ENCODE results near the gene OR2C3. TPM values are rescaled to one million over a fixed set of nuclear protein-coding genes. Genes with fewer than 3 reads are reported as not detected.

The OR2C3 gene
- polyA plus RNA-seq, 1 of the 3 experiments (the other 2 are of a cell fraction) = not detected

DNA sequence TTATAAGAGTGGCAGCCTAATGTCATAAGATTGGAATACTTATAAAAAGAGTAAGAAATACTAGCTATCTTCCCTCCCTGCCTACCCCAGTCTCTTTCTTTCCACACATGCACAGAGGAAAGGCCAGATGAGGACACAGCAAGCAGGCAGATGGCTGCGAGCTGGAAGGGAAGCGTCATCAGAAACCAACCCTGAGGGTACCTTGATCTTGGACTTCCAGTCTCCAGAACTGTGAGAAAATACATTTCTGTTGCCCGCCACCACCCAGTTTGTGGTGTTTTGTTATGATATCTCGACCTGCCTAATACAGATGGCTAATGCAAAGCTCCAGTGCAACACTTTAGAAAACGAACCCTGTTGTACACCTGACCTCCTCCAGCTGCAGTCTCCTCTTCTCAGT, 2.3 kb upstream of the OR2C3 start:
- no peaks in the 10 kb centered on the region for H3F3A ChIP-seq (replicated peaks; ENCODE audit: insufficient read depth)
- H3K9me3 ChIP-seq = no peaks in the 10 kb centered on the region
- CTCF ChIA-PET = no interaction called here
- no peaks in the 10 kb centered on the region for H4K20me1 ChIP-seq (ENCODE audit: insufficient read depth)
- TF ChIP-seq ELF1 (IDR thresholded peaks at IDR 0.05) (no peak), TCF12 (IDR thresholded peaks at IDR 0.05) (no peak), EZH2phosphoT487 (IDR thresholded peaks at IDR 0.05; ENCODE audit: borderline replicate concordance, low read depth) (no peak), SMC3 (IDR thresholded peaks at IDR 0.05; ENCODE audit: low read depth, low read length) (no peak), CHD2 (IDR thresholded peaks at IDR 0.05; ENCODE audit: low read length, partially characterized antibody) (no peak), RAD21 (IDR thresholded peaks at IDR 0.05; ENCODE audit: low read length) (no peak), YY1 (IDR thresholded peaks at IDR 0.05; ENCODE audit: low read depth) (no peak), IRF3 (IDR thresholded peaks at IDR 0.05; ENCODE audit: low read depth, low read length) (no peak)
- TF ChIP-seq, protein P1, sequence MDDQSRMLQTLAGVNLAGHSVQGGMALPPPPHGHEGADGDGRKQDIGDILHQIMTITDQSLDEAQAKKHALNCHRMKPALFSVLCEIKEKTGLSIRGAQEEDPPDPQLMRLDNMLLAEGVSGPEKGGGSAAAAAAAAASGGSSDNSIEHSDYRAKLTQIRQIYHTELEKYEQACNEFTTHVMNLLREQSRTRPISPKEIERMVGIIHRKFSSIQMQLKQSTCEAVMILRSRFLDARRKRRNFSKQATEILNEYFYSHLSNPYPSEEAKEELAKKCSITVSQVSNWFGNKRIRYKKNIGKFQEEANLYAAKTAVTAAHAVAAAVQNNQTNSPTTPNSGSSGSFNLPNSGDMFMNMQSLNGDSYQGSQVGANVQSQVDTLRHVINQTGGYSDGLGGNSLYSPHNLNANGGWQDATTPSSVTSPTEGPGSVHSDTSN (IDR thresholded peaks at IDR 0.05) = no peak
- DNase-seq = no peak
- H3K79me2 ChIP-seq (ENCODE audit: insufficient read depth) = no peaks in the 10 kb centered on the region
- POLR2A ChIA-PET = no interaction called here
- no peaks in the 10 kb centered on the region for H3K9me2 ChIP-seq
- no peaks in the 10 kb centered on the region for H3K36me3 ChIP-seq (replicated peaks in 1 of 2; ENCODE audit: control insufficient read depth in 1 of 2, insufficient read depth in 2 of 2, low read length in 1 of 2)
- H3K9ac ChIP-seq = no peak overlapping the region
- no peak overlapping the region for H2AFZ ChIP-seq (ENCODE audit: low read depth)
- H3K27ac ChIP-seq (ENCODE audit: low read depth in 2 of 2, low read length in 1 of 2) = no peak overlapping the region
- H3K4me1 ChIP-seq (ENCODE audit: control insufficient read depth in 1 of 2, insufficient read depth in 2 of 2, low read depth in 1 of 2, low read length in 1 of 2) = no peaks in the 10 kb centered on the region
- H3K4me3 ChIP-seq (ENCODE audit: low read depth in 2 of 2, low read length in 1 of 2) = no peak overlapping the region
- no peak overlapping the region for H3K4me2 ChIP-seq
- no peaks in the 10 kb centered on the region for H3K27me3 ChIP-seq (ENCODE audit: insufficient read depth)
- 4% methylated on average over 5 of the region's 5 CpGs for WGBS (ENCODE audit: low lambda C conversion rate)

DNA sequence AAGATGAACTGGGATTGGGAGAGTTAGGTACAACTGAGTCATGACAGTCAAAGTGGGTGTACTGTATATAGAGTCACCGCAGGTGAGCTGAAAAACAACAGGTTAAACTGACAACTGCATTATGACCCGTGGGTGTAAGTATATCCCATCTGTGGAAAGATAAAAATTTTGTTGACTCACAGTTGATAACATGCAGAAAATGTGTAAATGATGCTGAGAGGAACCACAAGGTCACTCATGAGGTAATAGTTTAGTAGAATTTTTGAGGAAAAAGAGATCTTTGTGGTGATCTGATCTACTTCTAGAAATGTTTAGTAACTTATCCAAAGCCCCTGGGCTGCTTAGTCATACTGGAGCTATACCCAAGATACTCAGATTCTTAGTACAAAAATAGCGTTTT, 838 bp downstream of the OR2C3 start:
- Histone ChIP-seq H3F3A (replicated peaks; ENCODE audit: insufficient read depth) (no peaks in the 10 kb centered on the region), H3K4me3 (ENCODE audit: low read depth in 2 of 2, low read length in 1 of 2) (no peak overlapping the region), H3K9me2 (no peaks in the 10 kb centered on the region), H3K36me3 (replicated peaks in 1 of 2; ENCODE audit: control insufficient read depth in 1 of 2, insufficient read depth in 2 of 2, low read length in 1 of 2) (no peaks in the 10 kb centered on the region), H3K4me1 (ENCODE audit: control insufficient read depth in 1 of 2, insufficient read depth in 2 of 2, low read depth in 1 of 2, low read length in 1 of 2) (no peaks in the 10 kb centered on the region), H3K9me3 (no peaks in the 10 kb centered on the region), H3K4me2 (no peak overlapping the region), H3K9ac (no peak overlapping the region), H3K79me2 (ENCODE audit: insufficient read depth) (no peaks in the 10 kb centered on the region), H4K20me1 (ENCODE audit: insufficient read depth) (no peaks in the 10 kb centered on the region), H2AFZ (ENCODE audit: low read depth) (no peak overlapping the region), H3K27me3 (ENCODE audit: insufficient read depth) (no peaks in the 10 kb centered on the region), H3K27ac (ENCODE audit: low read depth in 2 of 2, low read length in 1 of 2) (no peak overlapping the region)
- ChIA-PET CTCF (no interaction called here), POLR2A (no interaction called here)
- WGBS (ENCODE audit: low lambda C conversion rate) = 3% methylated on average over 3 of the region's 3 CpGs
- TF ChIP-seq, protein P2, sequence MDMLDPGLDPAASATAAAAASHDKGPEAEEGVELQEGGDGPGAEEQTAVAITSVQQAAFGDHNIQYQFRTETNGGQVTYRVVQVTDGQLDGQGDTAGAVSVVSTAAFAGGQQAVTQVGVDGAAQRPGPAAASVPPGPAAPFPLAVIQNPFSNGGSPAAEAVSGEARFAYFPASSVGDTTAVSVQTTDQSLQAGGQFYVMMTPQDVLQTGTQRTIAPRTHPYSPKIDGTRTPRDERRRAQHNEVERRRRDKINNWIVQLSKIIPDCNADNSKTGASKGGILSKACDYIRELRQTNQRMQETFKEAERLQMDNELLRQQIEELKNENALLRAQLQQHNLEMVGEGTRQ (IDR thresholded peaks at IDR 0.05; ENCODE audit: borderline replicate concordance, low read depth, low read length) = no peak
- TF ChIP-seq POLR2AphosphoS5 (IDR thresholded peaks at IDR 0.05; ENCODE audit: low read depth, low read length) (no peak), RCOR1 (IDR thresholded peaks at IDR 0.05; ENCODE audit: low read length) (no peak), SIN3A (IDR thresholded peaks at IDR 0.05; ENCODE audit: borderline replicate concordance, low read depth, low read length) (no peak), ZBTB33 (IDR thresholded peaks at IDR 0.05; ENCODE audit: borderline replicate concordance, low read depth) (no peak), ELF1 (IDR thresholded peaks at IDR 0.05) (no peak), RXRA (IDR thresholded peaks at IDR 0.05; ENCODE audit: borderline replicate concordance, low read depth) (no peak), GABPA (IDR thresholded peaks at IDR 0.05; ENCODE audit: low read depth) (no peak), SMC3 (IDR thresholded peaks at IDR 0.05; ENCODE audit: low read depth, low read length) (no peak), TAF1 (IDR thresholded peaks at IDR 0.05; ENCODE audit: borderline replicate concordance, low read depth, low read length) (no peak), FOSL2 (IDR thresholded peaks at IDR 0.05; ENCODE audit: borderline replicate concordance, low read depth) (no peak), TCF12 (IDR thresholded peaks at IDR 0.05) (no peak), FOXM1 (IDR thresholded peaks at IDR 0.05; ENCODE audit: low read depth) (no peak), MEF2A (IDR thresholded peaks at IDR 0.05; ENCODE audit: borderline replicate concordance, low read depth) (no peak), IRF3 (IDR thresholded peaks at IDR 0.05; ENCODE audit: low read depth, low read length) (no peak)
- no peak for DNase-seq

All from SK-N-SH (cell line).